ENCODE data around the gene CD8B.
"Not testable (repeated sequence)": the region's sequence is repeated elsewhere in the genome, so short reads cannot be mapped to it uniquely, and the experiment has no call there.

Gene CD8B

DNA sequence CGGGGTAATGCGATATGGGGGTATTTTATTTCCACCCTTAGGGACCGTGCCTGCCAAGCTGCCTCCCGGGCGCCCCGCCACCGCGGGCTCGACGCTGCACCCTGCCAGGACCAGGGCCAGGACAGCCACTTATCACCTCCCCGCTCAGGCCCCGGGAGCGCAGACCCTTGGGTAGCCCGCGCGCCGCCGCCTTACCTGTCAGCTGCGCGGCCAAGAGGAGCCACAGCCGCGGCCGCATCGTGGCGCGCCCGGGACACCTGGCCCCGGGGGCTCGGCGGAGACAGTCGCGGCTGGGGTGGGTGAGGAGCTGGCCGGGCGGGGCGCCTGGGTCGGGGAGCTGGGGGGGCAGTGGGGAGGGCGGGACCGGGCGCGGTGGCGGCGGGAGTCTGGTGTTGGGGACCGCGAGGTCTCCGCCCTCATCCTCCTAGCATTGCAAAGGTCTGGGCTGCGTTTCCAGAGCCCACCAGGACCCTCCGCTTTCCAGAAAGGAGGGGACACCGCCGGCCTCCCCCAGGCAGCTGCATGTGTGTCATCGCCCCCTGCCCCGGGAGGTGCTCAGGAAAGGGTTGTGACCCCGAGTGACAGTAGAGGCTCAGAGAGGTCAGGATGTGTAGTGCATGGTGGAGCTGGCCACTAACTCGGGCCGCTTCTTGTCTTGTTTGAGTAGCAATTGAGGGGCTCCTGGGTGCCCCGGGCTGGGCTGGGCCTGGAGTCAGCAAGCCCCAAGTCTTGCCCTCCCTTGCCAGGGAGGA, at the start of gene CD8B:
Gene CD8B (minus strand): TSS at position 259 of the 752 bp plus-strand sequence. CDS start 21 bp downstream, at position 238.
- not testable (repeated sequence) for DNase-seq (ENCODE audit: extremely low read depth, low read depth); H3K4me3 ChIP-seq (replicated peaks; ENCODE audit: low read depth, low read length)

DNA sequence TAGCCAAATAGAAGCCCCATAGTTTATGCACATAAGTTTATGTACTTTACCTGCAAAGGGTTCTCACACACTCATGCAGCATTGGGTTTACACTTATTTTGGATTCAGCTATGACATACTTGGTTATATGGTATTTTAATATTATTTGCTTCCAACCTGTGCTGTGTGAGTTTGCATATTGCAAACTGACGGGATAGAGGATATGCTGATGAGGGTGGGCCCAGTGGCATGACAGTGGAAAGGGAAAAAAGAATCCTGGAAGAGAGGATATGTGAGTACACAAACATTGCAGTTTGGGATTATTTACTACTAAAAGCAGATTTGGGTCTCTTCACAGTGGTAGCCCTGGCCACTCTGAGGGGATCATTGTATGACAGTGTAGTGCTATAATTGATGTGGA, 44.2 kb upstream of the CD8B start:
- not testable (repeated sequence) for H3K4me3 ChIP-seq (replicated peaks; ENCODE audit: low read depth, low read length); DNase-seq (ENCODE audit: extremely low read depth, low read depth)

DNA sequence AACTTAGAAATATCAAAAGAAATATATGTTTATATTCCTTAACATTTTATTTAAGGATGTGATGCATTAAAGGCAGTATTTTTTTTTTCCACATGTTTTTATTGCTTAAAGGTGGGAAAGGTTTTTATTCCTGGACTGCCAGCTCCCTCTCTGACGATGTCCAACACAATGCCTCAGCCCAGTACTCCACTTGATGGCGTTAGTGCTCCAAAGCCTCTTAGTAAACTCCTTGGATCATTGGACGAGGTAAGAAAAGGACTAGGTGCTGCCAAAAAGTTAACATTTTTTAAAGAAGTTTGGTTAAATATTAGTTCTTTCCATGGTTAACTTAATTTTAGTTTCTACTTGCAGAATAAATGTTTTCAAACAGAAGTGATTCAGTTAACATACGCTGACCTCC, 39.0 kb upstream of the CD8B start:
- H3K4me3 ChIP-seq (replicated peaks; ENCODE audit: low read depth, low read length); DNase-seq (ENCODE audit: extremely low read depth, low read depth): not testable (repeated sequence)

DNA sequence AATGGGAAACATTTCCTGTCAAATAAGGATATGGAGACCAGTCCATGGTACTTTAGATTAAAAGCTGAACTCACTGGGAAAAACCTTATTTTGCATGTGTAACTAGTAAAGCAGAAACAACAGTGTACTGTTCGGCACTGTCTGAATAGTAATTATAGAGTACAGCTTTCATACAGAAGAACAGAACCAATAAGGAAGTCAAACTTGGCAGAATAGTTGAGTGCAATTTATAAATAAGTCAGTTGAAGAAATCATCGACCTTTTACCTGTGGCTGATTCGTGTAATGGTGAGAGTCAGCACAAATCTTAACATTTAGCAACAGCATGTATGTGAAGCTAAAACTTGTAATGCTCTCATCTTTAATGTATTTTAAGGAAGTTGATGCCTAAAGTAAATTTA, 24.3 kb upstream of the CD8B start:
- not testable (repeated sequence) for DNase-seq (ENCODE audit: extremely low read depth, low read depth); H3K4me3 ChIP-seq (replicated peaks; ENCODE audit: low read depth, low read length)

DNA sequence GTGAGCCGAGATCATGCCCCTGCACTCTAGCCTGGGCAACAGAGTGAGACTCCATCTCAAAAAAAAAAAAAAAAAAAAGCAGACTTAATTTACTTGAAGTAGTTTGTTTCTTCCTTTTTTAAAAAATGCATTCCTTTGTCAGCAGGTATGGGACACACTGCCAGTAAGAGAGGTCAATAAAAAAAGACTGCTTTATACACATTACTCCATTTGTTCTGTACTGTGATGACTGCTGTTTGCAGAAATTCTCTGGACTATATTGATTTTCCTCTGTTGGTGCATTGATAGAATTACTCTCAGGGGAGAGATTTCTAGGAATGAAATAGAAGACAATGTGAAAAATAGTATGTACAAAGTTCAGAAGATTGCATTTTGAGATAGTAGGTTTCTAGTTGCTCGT, 21.2 kb upstream of the CD8B start:
- DNase-seq (ENCODE audit: extremely low read depth, low read depth); H3K4me3 ChIP-seq (replicated peaks; ENCODE audit: low read depth, low read length): not testable (repeated sequence)

DNA sequence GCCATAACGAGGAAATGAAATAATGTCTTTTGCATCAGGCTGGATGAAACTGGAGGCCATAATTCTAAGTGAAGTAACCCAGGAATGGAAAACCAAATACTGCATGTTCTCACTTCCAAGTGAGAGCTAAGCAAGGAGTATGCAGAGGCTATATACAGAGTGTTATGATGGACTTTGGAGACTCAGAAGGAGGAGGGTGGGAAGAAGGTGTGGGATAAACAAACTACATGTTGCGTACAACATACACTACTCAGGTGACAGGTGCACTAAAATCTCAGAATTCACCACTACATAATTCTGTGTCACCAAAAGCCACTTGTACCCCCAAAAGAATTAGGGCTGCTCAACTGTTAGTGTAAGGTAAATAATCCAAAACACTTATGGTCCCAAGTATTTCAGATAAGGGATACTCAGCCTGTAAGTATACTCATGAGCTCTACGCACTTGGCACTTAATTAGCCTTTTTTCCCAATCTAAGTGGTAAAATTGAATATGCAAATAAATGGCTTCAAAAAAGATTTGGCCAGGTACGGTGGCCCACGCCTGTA, 20.5 kb upstream of the CD8B start:
- not testable (repeated sequence) for DNase-seq (ENCODE audit: extremely low read depth, low read depth); H3K4me3 ChIP-seq (replicated peaks; ENCODE audit: low read depth, low read length)

DNA sequence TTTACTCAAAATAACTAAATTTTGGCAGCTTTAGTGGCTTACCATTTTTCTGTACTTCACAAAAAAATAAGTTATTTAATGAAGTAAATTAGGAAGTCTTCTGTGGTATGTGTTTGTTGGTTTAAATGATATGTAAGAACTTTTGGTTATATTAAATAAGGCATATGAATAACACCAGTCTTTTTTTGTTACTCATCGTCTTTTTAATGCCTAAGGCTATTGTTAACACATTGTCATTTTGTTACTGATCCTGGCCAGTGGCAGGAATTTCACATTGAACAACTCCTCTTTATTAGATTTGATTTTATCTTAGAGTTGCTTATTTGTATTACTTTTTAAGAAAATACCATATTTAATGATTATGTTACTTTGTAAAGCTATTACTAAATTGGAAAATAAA, 17.3 kb upstream of the CD8B start:
- H3K4me3 ChIP-seq (replicated peaks; ENCODE audit: low read depth, low read length); DNase-seq (ENCODE audit: extremely low read depth, low read depth): not testable (repeated sequence)

DNA sequence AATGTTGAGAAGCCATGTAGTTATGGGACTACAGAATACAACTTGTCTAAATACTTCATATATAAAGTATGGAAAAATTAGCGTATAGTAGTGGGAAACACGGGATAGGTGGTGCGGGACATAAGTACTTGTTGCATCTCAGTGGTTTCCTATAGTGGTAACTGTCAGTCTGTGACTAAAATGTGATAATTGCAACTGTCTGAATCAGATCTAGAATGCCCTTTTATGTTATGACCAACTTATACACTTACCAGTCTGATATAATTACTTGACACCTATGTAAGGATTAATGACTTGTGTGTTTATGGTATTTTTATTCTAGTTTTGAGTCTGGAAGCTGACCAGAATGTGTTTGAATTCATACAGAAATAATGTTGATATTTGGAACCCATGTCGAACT, 9.3 kb upstream of the CD8B start:
- H3K4me3 ChIP-seq (replicated peaks; ENCODE audit: low read depth, low read length); DNase-seq (ENCODE audit: extremely low read depth, low read depth): not testable (repeated sequence)

DNA sequence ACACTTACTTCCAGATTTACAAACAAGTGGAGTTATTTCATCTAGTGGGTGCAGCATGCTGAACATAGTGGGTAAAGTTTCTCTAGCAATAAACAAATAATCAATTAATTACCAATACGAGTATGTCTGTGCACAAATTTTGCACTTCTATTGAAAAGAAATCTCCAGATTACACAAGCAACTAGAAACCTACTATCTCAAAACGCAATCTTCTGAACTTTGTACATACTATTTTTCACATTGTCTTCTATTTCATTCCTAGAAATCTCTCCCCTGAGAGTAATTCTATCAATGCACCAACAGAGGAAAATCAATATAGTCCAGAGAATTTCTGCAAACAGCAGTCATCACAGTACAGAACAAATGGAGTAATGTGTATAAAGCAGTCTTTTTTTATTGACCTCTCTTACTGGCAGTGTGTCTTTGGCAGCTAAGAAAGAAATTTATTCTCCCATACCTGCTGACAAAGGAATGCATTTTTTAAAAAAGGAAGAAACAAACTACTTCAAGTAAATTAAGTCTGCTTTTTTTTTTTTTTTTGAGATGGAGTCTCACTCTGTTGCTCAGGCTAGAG, 7.3 kb upstream of the CD8B start:
- not testable (repeated sequence) for DNase-seq (ENCODE audit: extremely low read depth, low read depth); H3K4me3 ChIP-seq (replicated peaks; ENCODE audit: low read depth, low read length)

DNA sequence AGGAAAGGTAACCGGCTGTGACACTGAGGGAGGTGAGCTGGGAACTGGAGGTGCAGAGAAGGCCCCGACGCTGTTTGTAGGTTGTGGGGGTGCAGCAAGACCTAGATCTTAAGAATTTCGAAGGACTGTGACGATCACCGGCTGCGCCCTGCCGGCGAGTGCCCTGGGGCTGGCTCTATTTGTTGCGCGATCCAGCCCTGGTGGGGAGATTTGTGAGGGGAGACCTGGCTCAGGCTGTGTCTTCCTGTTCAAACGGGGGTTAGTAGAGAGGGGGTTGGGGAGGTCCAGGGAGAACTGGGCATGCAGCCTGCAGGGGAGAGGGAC, 656 bp upstream of the CD8B start:
- H3K4me3 ChIP-seq (replicated peaks; ENCODE audit: low read depth, low read length); DNase-seq (ENCODE audit: extremely low read depth, low read depth): not testable (repeated sequence)

DNA sequence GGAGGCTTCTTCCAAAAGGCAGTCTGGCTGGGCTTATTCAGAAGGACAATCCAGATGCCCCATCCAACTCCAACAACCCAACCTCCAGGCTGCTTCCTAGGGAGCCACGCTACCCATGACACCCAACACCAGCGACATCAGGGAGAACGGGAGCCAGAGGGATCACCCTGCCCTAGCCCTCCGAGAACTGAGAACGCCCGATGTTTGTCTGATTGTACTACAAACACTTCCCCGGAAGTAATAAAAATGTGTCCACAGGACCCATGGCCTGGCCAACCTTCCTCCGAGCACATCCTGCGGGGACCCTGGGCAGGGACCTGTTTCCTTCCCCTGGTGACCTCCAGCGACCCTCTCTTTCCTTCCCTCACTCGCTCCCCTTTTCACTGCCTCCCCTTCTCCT, 511 bp downstream of the CD8B start:
- not testable (repeated sequence) for H3K4me3 ChIP-seq (replicated peaks; ENCODE audit: low read depth, low read length); DNase-seq (ENCODE audit: extremely low read depth, low read depth)

DNA sequence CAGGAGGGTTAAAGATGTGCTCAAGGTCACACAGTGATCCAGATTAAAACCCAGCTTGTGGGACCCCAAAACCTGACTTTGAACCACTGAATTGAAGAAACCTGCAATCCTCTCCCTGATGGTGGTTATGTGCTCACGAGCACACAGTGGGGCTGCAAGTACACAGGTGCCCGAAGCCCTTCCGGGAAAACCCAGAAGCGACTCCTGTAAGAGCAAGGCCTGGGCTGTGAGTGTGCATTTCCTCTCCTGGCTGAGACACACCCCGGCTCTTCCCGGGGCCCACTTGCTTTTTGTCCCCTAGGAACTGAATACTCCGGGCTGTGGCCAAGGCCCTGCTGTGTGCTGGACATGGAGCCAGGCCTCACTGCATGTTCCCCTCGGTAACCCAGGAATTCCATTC, 1.1 kb downstream of the CD8B start:
- DNase-seq (ENCODE audit: extremely low read depth, low read depth); H3K4me3 ChIP-seq (replicated peaks; ENCODE audit: low read depth, low read length): not testable (repeated sequence)

DNA sequence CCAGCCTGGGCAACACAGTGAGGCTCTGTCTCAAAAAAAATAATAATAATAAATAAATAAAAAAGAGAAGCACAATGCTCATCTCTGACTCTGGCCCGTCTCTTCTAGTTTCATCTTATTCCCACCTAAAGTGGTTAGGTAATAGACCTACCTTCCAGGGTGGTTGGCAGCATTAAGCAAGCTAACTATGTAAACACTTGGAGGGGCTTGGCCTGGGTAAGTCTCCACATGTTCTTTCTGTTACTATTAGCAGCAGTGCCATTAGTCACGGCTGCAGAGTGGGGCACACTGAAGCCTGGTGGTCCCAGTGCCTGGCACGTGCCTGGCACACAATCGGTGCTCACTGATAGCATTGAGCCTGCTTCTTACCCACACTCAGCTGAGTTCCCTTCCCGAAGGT, 4.0 kb downstream of the CD8B start:
- not testable (repeated sequence) for H3K4me3 ChIP-seq (replicated peaks; ENCODE audit: low read depth, low read length); DNase-seq (ENCODE audit: extremely low read depth, low read depth)

DNA sequence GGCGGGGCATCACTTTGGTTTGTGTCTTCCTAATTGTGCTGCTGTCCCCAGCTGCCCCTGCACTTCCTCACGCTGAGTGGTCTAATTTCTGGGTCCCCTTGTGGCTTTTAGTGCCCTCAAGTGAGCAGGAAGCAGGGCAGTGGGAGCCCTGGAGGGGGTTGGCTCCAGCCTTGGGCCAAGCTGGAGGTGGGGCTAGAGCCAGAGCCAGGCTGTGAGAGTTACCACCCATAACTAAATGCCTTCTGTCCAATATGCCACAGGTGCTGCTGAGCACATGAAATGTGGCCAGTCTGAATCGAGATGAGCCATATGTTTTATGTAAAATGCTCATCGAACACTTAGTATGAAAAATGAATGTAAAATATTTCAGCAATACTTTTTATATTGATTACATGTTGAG, 5.2 kb downstream of the CD8B start:
- DNase-seq (ENCODE audit: extremely low read depth, low read depth), result not testable (repeated sequence)

DNA sequence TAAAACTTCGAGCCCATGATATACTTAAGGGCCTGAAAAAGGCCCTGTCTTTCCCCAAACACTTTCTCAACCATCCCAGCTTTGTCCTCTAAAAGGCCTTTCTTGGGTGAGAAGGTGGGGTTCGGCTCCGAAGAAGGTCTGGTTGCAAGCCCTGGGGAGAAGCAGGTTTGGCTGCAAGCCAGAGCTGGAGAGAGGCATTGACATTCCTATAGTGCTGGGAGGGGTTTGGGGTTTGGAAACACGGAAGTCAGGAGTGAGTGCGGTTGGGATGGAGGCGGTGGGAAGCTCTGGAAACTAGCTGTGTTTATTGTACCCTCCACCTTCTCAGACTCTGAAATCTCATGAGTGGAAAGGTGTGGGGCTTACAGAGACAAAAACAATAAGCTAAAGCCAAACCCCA, 5.7 kb downstream of the CD8B start:
- DNase-seq (ENCODE audit: extremely low read depth, low read depth); H3K4me3 ChIP-seq (replicated peaks; ENCODE audit: low read depth, low read length): not testable (repeated sequence)

More for the DNA sequence above, 5.2 kb downstream of the CD8B start:
- H3K4me3 ChIP-seq (replicated peaks; ENCODE audit: low read depth, low read length), result not testable (repeated sequence)

DNA sequence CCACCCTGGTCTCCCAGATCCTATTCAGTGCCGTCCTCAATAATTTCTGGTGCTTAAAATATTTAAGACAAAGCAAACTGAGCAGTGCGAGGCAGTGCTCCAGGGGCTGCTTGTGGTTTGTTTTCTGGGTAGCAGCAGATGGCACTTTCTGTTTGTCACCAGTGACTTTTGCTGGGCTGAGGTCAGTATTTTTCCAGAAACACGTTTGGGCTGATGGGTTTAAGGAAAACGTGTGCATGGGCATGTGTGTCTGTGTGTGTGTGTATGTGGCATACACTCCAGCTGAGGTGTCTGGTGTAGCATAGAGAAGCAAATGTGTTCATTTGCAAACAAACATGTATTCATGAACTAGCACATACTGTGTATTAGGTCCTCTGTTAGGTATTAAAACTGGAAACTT, 10.1 kb downstream of the CD8B start:
- not testable (repeated sequence) for H3K4me3 ChIP-seq (replicated peaks; ENCODE audit: low read depth, low read length); DNase-seq (ENCODE audit: extremely low read depth, low read depth)

DNA sequence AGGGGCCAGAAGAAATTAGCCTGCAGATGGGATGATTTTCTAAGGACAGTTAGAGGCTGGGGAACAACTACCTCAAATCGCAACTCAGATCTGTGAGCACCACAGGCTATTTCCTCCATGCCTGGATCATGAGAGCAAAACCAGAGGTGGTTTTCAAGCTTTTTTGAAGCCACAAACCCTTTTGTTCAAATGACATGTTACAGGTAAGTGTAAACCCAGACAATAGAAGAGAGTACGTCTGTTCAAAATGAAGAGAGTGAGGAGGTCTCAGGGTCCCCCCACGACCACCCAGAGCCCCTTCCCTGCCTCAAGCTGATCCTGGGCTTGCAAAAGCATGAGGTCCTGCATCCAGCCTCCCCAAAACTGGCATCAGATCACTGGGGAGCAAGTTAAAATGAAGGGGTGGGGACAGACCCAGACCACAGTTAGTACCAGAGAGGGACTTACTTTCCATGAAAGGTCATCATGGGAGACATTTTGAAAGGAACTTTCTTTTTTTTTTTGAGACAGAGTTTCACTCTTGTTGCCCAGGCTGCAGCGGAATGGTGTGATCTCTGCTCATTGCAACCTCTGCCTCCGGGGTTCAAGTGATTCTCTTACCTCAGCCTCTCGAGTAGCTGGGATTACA, 19.0 kb downstream of the CD8B start:
- H3K4me3 ChIP-seq (replicated peaks; ENCODE audit: low read depth, low read length), result not testable (repeated sequence)

DNA sequence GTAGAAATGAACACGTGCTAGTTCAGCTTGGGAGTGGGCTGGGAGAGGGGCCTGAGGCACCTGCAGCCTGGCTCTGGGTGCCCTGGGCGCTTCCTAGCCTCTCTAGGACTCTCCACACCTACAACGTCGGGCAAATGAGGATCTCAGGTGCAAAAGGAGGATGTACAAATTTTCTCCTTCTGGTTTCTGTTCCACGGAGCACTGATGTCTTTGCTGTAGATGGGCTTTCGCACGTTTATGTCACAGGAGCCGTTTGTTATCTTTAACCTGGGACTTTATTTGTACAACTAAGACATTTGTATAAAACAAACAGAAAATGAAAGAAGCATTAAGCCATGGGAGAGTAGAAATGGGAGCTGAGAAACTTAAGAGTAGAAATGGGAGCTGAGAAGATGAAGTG, 20.4 kb downstream of the CD8B start:
- H3K4me3 ChIP-seq (replicated peaks; ENCODE audit: low read depth, low read length); DNase-seq (ENCODE audit: extremely low read depth, low read depth): not testable (repeated sequence)

More for the DNA sequence above, 19.0 kb downstream of the CD8B start:
- not testable (repeated sequence) for DNase-seq (ENCODE audit: extremely low read depth, low read depth)

DNA sequence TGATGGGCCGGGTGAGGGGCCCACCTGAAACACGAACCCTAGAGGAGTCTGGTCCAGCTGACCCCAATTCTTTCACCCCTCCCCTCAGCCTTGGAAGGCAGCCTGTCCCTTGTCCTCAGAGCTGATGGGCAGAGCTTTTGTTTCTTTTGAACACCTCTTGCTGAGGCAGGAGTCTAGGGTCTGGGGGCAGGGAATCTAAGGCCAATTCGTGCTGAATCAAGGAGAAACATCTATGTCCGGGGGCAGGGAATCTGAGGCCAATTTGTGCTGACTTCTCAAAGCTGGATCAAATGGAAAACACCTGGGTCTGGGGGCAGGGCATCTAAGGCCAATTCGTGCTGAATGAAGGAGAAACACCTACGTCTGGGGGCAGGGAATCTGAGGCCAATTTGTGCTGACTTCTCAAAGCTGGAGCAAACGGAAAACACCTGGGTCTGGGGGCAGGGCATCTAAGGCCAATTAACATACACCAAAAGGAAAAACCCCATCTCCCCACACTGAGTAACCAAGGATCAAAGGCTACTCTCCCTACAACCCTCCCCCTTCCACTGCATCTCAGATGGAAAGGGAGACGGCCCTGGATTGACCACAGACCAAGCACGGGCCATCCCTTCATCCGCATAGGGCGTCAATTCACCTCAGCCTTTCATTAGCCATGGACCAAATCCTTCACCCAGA, 21.7 kb downstream of the CD8B start:
- not testable (repeated sequence) for DNase-seq (ENCODE audit: extremely low read depth, low read depth); H3K4me3 ChIP-seq (replicated peaks; ENCODE audit: low read depth, low read length)
